GM19025 (cell line): ENCODE data around the gene OR52E6.

Source experiments
- ATAC-seq: cut with Tn5 transposase; IDR thresholded peaks from one replicate; pipeline ENCODE4 v1.9.1; 2021; ENCODE audit warnings: mild to moderate bottlenecking, low read depth, moderate library complexity; ENCODE audit not compliant: unreplicated experiment

OR52E6 gene

GRCh38 chr11:5841797-5842196 lies at the start of gene OR52E6:
Gene OR52E6 (minus strand): TSS chr11:5841897. CDS start chr11:5841897, 0 bp downstream.
- no peak for ATAC-seq

GRCh38 chr11:5891216-5891800 lies 49.6 kb upstream of the OR52E6 start:
- ATAC-seq, result no peak

- no peak for ATAC-seq
Measured at GRCh38 chr11:5887661-5888060, 46.0 kb upstream of the OR52E6 start.

GRCh38 chr11:5887172-5887571 lies 45.5 kb upstream of the OR52E6 start:
- no peak for ATAC-seq

- ATAC-seq, result no peak
Measured at GRCh38 chr11:5881756-5882155, 40.1 kb upstream of the OR52E6 start.

GRCh38 chr11:5880329-5880728 lies 38.6 kb upstream of the OR52E6 start, which contains the start of gene OR52E4:
Gene OR52E4 (plus strand): TSS chr11:5880629. CDS start chr11:5884293, 3,664 bp downstream.
- no peak for ATAC-seq

GRCh38 chr11:5878564-5878963 lies 36.9 kb upstream of the OR52E6 start:
- no peak for ATAC-seq

- ATAC-seq, result no peak
Measured at GRCh38 chr11:5865826-5866225, 24.1 kb upstream of the OR52E6 start.

- no peak for ATAC-seq
Measured at GRCh38 chr11:5857590-5857989, 15.9 kb upstream of the OR52E6 start, which contains the start of gene OR52E8. Gene OR52E8 (minus strand): TSS chr11:5857690. CDS start chr11:5857690, 0 bp downstream.

GRCh38 chr11:5851002-5851401 lies 9.3 kb upstream of the OR52E6 start:
- no peak for ATAC-seq

GRCh38 chr11:5847711-5848110 lies 6.0 kb upstream of the OR52E6 start:
- no peak for ATAC-seq

GRCh38 chr11:5846701-5847100 lies 5.0 kb upstream of the OR52E6 start:
- ATAC-seq, result no peak

GRCh38 chr11:5837695-5838094 lies 4.0 kb downstream of the OR52E6 start:
- no peak for ATAC-seq

- ATAC-seq, result no peak
Measured at GRCh38 chr11:5833446-5833845, 8.3 kb downstream of the OR52E6 start.

- no peak for ATAC-seq
Measured at GRCh38 chr11:5831196-5831829, 10.4 kb downstream of the OR52E6 start.

GRCh38 chr11:5818245-5818886 lies 23.3 kb downstream of the OR52E6 start:
- no peak for ATAC-seq

GRCh38 chr11:5815534-5815933 lies 26.2 kb downstream of the OR52E6 start:
- ATAC-seq, result no peak

GRCh38 chr11:5809905-5810795 lies 31.5 kb downstream of the OR52E6 start:
- ATAC-seq, result no peak

- peak; percentile 7 for ATAC-seq
Measured at GRCh38 chr11:5809122-5809519, 32.6 kb downstream of the OR52E6 start.

- ATAC-seq, result peak; percentile 83
Measured at GRCh38 chr11:5808500-5809121, 33.1 kb downstream of the OR52E6 start, which contains the start of gene OR52N2. Gene OR52N2 (plus strand): TSS chr11:5808924. CDS start chr11:5820336, 11,412 bp downstream.
